GM12878 (cell line): ENCODE results near the gene PNPLA8. TPM values are rescaled to one million over a fixed set of nuclear protein-coding genes. Genes with fewer than 3 reads are reported as not detected.
A peak's percentile ranks its signal among the peaks of the same experiment; 100 is the strongest.

Source experiments
- BACH1 ChIP-seq: fragments of 450-650 bp; IDR thresholded peaks from 2 replicates; pipeline ENCODE4 v1.6.1; 2017; ENCODE audit warnings: mild to moderate bottlenecking, borderline replicate concordance
- BHLHE40 ChIP-seq, 2 experiments: fragments of 450-650 bp in 1 of 2; IDR thresholded peaks; 2 replicates each; pipeline ENCODE4 v1.6.1; 2011 to 2017; ENCODE audit warnings: low read depth in 2 of 2, borderline replicate concordance in 1 of 2, improper control_type of control experiment in 1 of 2, low read length in 1 of 2, mild to moderate bottlenecking in 1 of 2
- BMI1 ChIP-seq: fragments of 450-650 bp; IDR thresholded peaks from 2 replicates; pipeline ENCODE4 v1.6.1; 2016; ENCODE audit warnings: mild to moderate bottlenecking, moderate library complexity, borderline replicate concordance
- BRCA1 ChIP-seq: IDR thresholded peaks from 2 replicates; pipeline ENCODE4 v1.6.1; 2011; ENCODE audit warnings: low read depth, low read length, improper control_type of control experiment
- CBFB ChIP-seq: IDR thresholded peaks from 2 replicates; pipeline ENCODE4 v1.6.1; 2016; ENCODE audit warnings: antibody characterized with exemption, low read depth
- FOS ChIP-seq: IDR thresholded peaks from 3 replicates; pipeline ENCODE4 v1.6.1; 2011; ENCODE audit warnings: borderline replicate concordance; ENCODE audit not compliant: insufficient read length; ENCODE audit errors: extremely low read depth
- GATAD2B ChIP-seq: fragments of 450-650 bp; conservative IDR thresholded peaks from 2 replicates; pipeline ENCODE4 v1.6.1; 2017; ENCODE audit warnings: low read depth, mild to moderate bottlenecking, moderate library complexity
- IKZF2 ChIP-seq, 2 experiments: fragments of 450-650 bp; IDR thresholded peaks; 2 replicates each; pipeline ENCODE4 v1.6.1; 2017; ENCODE audit warnings: mild to moderate bottlenecking in 2 of 2, moderate library complexity in 2 of 2
- KDM1A ChIP-seq: fragments of 200-600 bp; sonication (generic); IDR thresholded peaks from 2 replicates; pipeline ENCODE4 v1.6.1; 2016; ENCODE audit warnings: borderline replicate concordance
- MXI1 ChIP-seq: fragments of 150-350 bp; IDR thresholded peaks from 2 replicates; pipeline ENCODE4 v1.6.1; 2011; ENCODE audit warnings: low read depth, mild to moderate bottlenecking, inconsistent platforms, low read length, improper control_type of control experiment
- POLR2A ChIP-seq: IDR thresholded peaks from 2 replicates; pipeline ENCODE4 v1.6.1; 2011; ENCODE audit warnings: low read depth, mild to moderate bottlenecking, low read length
- POLR2AphosphoS2 ChIP-seq: IDR thresholded peaks from 2 replicates; pipeline ENCODE4 v1.6.1; 2011; ENCODE audit warnings: low read depth, mild to moderate bottlenecking, low read length, improper control_type of control experiment, moderate library complexity
- SMARCA5 ChIP-seq: fragments of 450-650 bp; IDR thresholded peaks from 2 replicates; pipeline ENCODE4 v1.6.1; 2017; ENCODE audit warnings: mild to moderate bottlenecking
- TARDBP ChIP-seq: IDR thresholded peaks from 2 replicates; pipeline ENCODE4 v1.6.1; 2016; ENCODE audit warnings: borderline replicate concordance
- YY1 ChIP-seq: IDR thresholded peaks from 2 replicates; pipeline ENCODE4 v1.6.1; 2011; ENCODE audit warnings: low read depth, mild to moderate bottlenecking, low read length
- polyA plus RNA-seq, 11 experiments: library from polyadenylated mRNA; depleted of rRNA in 4 of 11; unstranded in 6 of 11; stranded (reverse) in 5 of 11; fragments of >200 nt; fragmentation: Nextera tagmentation in 4 of 11; fragmentation: Illumina TruSeq in 1 of 11; extraction: Ambion mirVana in 4 of 11; extraction: Trizol in 1 of 11; gene quantifications; 1 replicate in 1 of 11; 2 replicates in 10 of 11; pipeline versions ENCODE4 v1.2.1 to v1.2.3, GENCODE V29; 2011 to 2016; ENCODE audit warnings: inconsistent platforms in 2 of 11, missing spikeins in 2 of 11, low read depth in 1 of 11
- total RNA-seq, 4 experiments: library from RNA; depleted of rRNA in 3 of 4; stranded (reverse); fragments of >200 nt in 3 of 4; fragmentation: Illumina TruSeq in 1 of 4; extraction: Trizol in 1 of 4; gene quantifications; 2 replicates each; pipeline versions ENCODE4 v1.2.1 to v1.2.3, GENCODE V29; 2013 to 2021
- TF ChIP-seq, protein P1 (sequence below): fragments of 450-650 bp; IDR thresholded peaks from 2 replicates; pipeline ENCODE4 v1.6.1; 2018; ENCODE audit warnings: borderline replicate concordance, mild to moderate bottlenecking; ENCODE audit not compliant: partially characterized antibody
- TF ChIP-seq, protein P2 (sequence below): fragments of 450-650 bp; formaldehyde crosslinking; IDR thresholded peaks from 2 replicates; pipeline ENCODE4 v1.5.0; 2022; ENCODE audit warnings: mild to moderate bottlenecking, missing genetic modification characterization
- TF ChIP-seq, protein P3 (sequence below): fragments of 450-650 bp; IDR thresholded peaks from 2 replicates; pipeline ENCODE4 v1.6.1; 2014; ENCODE audit warnings: mild to moderate bottlenecking
- TF ChIP-seq, protein P4 (sequence below): IDR thresholded peaks from 2 replicates; pipeline ENCODE4 v1.6.1; 2011; ENCODE audit warnings: borderline replicate concordance, low read depth, mild to moderate bottlenecking, moderate library complexity, low read length; ENCODE audit not compliant: insufficient read depth, poor library complexity, severe bottlenecking

PNPLA8 gene
- total and polyA plus RNA-seq, 10 of the 15 experiments (the other 5 are each of a cell fraction or from before 2014, with no cell fraction given) = 8.0 to 16.3 (median 12.2) TPM

DNA sequence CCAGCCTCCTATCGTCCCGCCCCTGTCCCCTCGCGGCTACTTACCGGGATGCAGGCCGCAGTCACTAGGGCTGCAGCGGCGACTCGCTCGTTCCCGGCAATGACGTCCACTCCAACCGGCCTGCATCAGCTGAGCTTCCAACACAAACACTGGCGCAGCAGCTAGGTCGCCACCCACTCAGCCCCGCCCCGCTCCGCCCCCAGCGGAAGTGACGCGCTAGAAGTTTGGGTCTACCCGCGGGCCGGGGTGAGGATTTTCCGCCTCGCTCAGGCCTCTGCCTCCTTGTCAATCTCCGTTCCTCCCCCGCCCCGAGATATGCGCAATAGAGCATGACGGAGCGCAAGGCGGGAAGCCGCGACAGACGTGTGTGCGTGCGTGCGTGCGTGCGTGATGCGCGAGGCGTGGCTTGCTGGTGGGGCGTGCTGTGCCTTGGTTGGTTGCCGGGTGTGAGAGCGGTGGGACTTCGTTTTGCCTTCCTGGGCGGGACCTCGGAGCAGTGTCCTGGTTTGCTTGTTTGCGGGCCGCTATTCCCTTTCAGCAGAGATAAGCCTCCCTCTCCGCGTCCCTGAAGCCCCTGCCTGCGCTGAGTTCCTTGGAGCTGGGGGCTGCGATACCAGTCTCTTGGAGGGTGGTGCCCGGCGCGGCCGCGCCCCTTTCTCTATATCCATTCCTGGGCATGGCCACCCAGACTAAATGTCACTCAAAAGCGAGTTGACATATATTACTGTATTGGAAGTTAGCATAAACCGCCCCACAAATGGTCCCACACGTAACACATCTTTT is at the start of gene PNPLA8 (continued):
- TF ChIP-seq YY1 = peak; percentile 57
- peak; percentile 61; the same call in 1 of the 2 replicates for TF ChIP-seq MXI1
- no peak; the same call in 1 of the 2 replicates for TF ChIP-seq SMARCA5
- TF ChIP-seq FOS = no peak
- no peak for TF ChIP-seq IKZF2 (IDR thresholded peaks at IDR 0.05)
- TF ChIP-seq BACH1 = 0 out of 2 replicates have a peak, but pooled peaks have one; percentile 4
- TF ChIP-seq BMI1 = no peak
- 0 out of 2 replicates have a peak, but pooled peaks have one; percentile 11 for TF ChIP-seq GATAD2B
- TF ChIP-seq BHLHE40 (IDR thresholded peaks at IDR 0.05; ENCODE audit: borderline replicate concordance in 1 of 2, low read depth in 2 of 2, low read length in 1 of 2) = peak; percentile 79 to 90
- TF ChIP-seq CBFB = no peak
- TF ChIP-seq, protein P1, sequence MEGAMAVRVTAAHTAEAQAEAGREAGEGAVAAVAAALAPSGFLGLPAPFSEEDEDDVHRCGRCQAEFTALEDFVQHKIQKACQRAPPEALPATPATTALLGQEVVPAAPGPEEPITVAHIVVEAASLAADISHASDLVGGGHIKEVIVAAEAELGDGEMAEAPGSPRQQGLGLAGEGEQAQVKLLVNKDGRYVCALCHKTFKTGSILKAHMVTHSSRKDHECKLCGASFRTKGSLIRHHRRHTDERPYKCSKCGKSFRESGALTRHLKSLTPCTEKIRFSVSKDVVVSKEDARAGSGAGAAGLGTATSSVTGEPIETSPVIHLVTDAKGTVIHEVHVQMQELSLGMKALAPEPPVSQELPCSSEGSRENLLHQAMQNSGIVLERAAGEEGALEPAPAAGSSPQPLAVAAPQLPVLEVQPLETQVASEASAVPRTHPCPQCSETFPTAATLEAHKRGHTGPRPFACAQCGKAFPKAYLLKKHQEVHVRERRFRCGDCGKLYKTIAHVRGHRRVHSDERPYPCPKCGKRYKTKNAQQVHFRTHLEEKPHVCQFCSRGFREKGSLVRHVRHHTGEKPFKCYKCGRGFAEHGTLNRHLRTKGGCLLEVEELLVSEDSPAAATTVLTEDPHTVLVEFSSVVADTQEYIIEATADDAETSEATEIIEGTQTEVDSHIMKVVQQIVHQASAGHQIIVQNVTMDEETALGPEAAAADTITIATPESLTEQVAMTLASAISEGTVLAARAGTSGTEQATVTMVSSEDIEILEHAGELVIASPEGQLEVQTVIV = peak; percentile 14
- no peak for TF ChIP-seq BRCA1
- peak; percentile 93 for TF ChIP-seq POLR2AphosphoS2
- TF ChIP-seq, protein P2, sequence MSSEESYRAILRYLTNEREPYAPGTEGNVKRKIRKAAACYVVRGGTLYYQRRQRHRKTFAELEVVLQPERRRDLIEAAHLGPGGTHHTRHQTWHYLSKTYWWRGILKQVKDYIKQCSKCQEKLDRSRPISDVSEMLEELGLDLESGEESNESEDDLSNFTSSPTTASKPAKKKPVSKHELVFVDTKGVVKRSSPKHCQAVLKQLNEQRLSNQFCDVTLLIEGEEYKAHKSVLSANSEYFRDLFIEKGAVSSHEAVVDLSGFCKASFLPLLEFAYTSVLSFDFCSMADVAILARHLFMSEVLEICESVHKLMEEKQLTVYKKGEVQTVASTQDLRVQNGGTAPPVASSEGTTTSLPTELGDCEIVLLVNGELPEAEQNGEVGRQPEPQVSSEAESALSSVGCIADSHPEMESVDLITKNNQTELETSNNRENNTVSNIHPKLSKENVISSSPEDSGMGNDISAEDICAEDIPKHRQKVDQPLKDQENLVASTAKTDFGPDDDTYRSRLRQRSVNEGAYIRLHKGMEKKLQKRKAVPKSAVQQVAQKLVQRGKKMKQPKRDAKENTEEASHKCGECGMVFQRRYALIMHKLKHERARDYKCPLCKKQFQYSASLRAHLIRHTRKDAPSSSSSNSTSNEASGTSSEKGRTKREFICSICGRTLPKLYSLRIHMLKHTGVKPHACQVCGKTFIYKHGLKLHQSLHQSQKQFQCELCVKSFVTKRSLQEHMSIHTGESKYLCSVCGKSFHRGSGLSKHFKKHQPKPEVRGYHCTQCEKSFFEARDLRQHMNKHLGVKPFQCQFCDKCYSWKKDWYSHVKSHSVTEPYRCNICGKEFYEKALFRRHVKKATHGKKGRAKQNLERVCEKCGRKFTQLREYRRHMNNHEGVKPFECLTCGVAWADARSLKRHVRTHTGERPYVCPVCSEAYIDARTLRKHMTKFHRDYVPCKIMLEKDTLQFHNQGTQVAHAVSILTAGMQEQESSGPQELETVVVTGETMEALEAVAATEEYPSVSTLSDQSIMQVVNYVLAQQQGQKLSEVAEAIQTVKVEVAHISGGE (CRISPR knock-in tag) = no peak
- TF ChIP-seq, protein P3, sequence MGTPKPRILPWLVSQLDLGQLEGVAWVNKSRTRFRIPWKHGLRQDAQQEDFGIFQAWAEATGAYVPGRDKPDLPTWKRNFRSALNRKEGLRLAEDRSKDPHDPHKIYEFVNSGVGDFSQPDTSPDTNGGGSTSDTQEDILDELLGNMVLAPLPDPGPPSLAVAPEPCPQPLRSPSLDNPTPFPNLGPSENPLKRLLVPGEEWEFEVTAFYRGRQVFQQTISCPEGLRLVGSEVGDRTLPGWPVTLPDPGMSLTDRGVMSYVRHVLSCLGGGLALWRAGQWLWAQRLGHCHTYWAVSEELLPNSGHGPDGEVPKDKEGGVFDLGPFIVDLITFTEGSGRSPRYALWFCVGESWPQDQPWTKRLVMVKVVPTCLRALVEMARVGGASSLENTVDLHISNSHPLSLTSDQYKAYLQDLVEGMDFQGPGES = peak; percentile 60; the same call in 1 of the 2 replicates
- no peak for TF ChIP-seq TARDBP
- TF ChIP-seq, protein P4, sequence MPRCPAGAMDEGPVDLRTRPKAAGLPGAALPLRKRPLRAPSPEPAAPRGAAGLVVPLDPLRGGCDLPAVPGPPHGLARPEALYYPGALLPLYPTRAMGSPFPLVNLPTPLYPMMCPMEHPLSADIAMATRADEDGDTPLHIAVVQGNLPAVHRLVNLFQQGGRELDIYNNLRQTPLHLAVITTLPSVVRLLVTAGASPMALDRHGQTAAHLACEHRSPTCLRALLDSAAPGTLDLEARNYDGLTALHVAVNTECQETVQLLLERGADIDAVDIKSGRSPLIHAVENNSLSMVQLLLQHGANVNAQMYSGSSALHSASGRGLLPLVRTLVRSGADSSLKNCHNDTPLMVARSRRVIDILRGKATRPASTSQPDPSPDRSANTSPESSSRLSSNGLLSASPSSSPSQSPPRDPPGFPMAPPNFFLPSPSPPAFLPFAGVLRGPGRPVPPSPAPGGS = peak; percentile 24
- TF ChIP-seq KDM1A = no peak
- peak; percentile 93 for TF ChIP-seq POLR2A
